GM04503 (cell line): ENCODE data around the gene ZNF598.

Experiments used
- DNase-seq: peaks from one replicate; pipeline ENCODE4 v3.0.0-alpha.2; 2012; ENCODE audit warnings: low read depth

Gene ZNF598

GRCh38 chr16:1990351-1991134 is 19.1 kb downstream of the ZNF598 start:
- DNase-seq = no peak

GRCh38 chr16:1990101-1990350 is 19.6 kb downstream of the ZNF598 start:
- DNase-seq = no peak

- no peak for DNase-seq
These were observed 20.2 kb downstream of the ZNF598 start, which contains the start of gene SYNGR3 for GRCh38 chr16:1989209-1990100. Gene SYNGR3, plus strand, starts transcription at chr16:1989970. Its CDS starts 133 bp downstream, at chr16:1990103.

GRCh38 chr16:1987198-1987597 is 22.4 kb downstream of the ZNF598 start:
- DNase-seq = no peak

GRCh38 chr16:1985466-1986150 is 24.0 kb downstream of the ZNF598 start:
- no peak for DNase-seq

- no peak for DNase-seq
These were observed 25.0 kb downstream of the ZNF598 start for GRCh38 chr16:1984347-1985225.

- DNase-seq = no peak
These were observed 25.9 kb downstream of the ZNF598 start, which contains the start of gene GFER for GRCh38 chr16:1983544-1984346. Gene GFER, plus strand, starts transcription at chr16:1984193. Its CDS starts 26 bp downstream, at chr16:1984219.

- DNase-seq = no peak
These were observed 26.6 kb downstream of the ZNF598 start for GRCh38 chr16:1982991-1983543.

GRCh38 chr16:1982013-1982433 is 27.6 kb downstream of the ZNF598 start:
- no peak for DNase-seq

- no peak for DNase-seq
These were observed 28.2 kb downstream of the ZNF598 start, which contains the start of gene NOXO1 for GRCh38 chr16:1981398-1981836. Gene NOXO1, minus strand, starts transcription at chr16:1981469. Its CDS starts 290 bp downstream, at chr16:1981179.

GRCh38 chr16:1980770-1981087 is 28.9 kb downstream of the ZNF598 start:
- no peak for DNase-seq

- no peak for DNase-seq
These were observed 29.4 kb downstream of the ZNF598 start for GRCh38 chr16:1980030-1980769.

GRCh38 chr16:1979271-1980029 is 30.2 kb downstream of the ZNF598 start:
- no peak for DNase-seq

- DNase-seq = no peak
These were observed 31.0 kb downstream of the ZNF598 start for GRCh38 chr16:1978476-1979120.

GRCh38 chr16:1977875-1978268 is 31.7 kb downstream of the ZNF598 start:
- DNase-seq = no peak

- no peak for DNase-seq
These were observed 32.4 kb downstream of the ZNF598 start for GRCh38 chr16:1976951-1977874.

GRCh38 chr16:1976216-1976520 is 33.5 kb downstream of the ZNF598 start:
- DNase-seq = no peak
